ENCODE data around the gene PAK6. TPM values are rescaled to one million over a fixed set of nuclear protein-coding genes. Genes with fewer than 3 reads are reported as not detected.
A peak's percentile ranks its signal among the peaks of the same experiment; 100 is the strongest.

The PAK6 gene
- total RNA-seq, 1 donor from 2014 or later: not detected

- no peak for DNase-seq
Observed at GRCh38 chr15:40241269-40242212, 2.7 kb downstream of the PAK6 start.

GRCh38 chr15:40242213-40242599 lies 3.3 kb downstream of the PAK6 start:
- DNase-seq: no peak

GRCh38 chr15:40242601-40243000 lies 3.7 kb downstream of the PAK6 start:
- DNase-seq: no peak

- DNase-seq: no peak
Observed at GRCh38 chr15:40243126-40243810, 4.4 kb downstream of the PAK6 start.

GRCh38 chr15:40244961-40245523 lies 6.2 kb downstream of the PAK6 start:
- no peak for DNase-seq

GRCh38 chr15:40245666-40246450 lies 7.0 kb downstream of the PAK6 start:
- no peak for DNase-seq

GRCh38 chr15:40246496-40247280 lies 7.8 kb downstream of the PAK6 start:
- no peak for DNase-seq

- DNase-seq: no peak
Observed at GRCh38 chr15:40247406-40247971, 8.6 kb downstream of the PAK6 start.

GRCh38 chr15:40248006-40248783 lies 9.3 kb downstream of the PAK6 start:
- DNase-seq: no peak

GRCh38 chr15:40249477-40250303 lies 10.8 kb downstream of the PAK6 start:
- peak; percentile 17 for DNase-seq

GRCh38 chr15:40250304-40250656 lies 11.4 kb downstream of the PAK6 start:
- DNase-seq: no peak

GRCh38 chr15:40250771-40251483 lies 12.1 kb downstream of the PAK6 start:
- no peak for DNase-seq

GRCh38 chr15:40251486-40252140 lies 12.8 kb downstream of the PAK6 start:
- no peak for DNase-seq

- no peak for DNase-seq
Observed at GRCh38 chr15:40252141-40252437, 13.2 kb downstream of the PAK6 start.

GRCh38 chr15:40252438-40253166 lies 13.7 kb downstream of the PAK6 start:
- DNase-seq: peak; percentile 40

GRCh38 chr15:40253167-40253790 lies 14.4 kb downstream of the PAK6 start:
- no peak for DNase-seq

GRCh38 chr15:40254452-40254851 lies 15.6 kb downstream of the PAK6 start:
- DNase-seq: no peak

- no peak for DNase-seq
Observed at GRCh38 chr15:40255033-40255432, 16.2 kb downstream of the PAK6 start.

Measured in dermis blood vessel endothelial cell (primary cell).